Esophagus squamous epithelium (tissue), 5 donors: ENCODE measurements around the gene DDX47. TPM values are rescaled to one million over a fixed set of nuclear protein-coding genes. Genes with fewer than 3 reads are reported as not detected.

ENCODE experiments used
- DNase-seq: peaks from one replicate; lab custom pipeline; 2025; lab: John Stamatoyannopoulos, UW
- H3K27ac ChIP-seq, 4 donors: fragments of 200-600 bp; sonication (generic); one replicate each; pipeline ENCODE4 v1.5.1; 2016 to 2019; ENCODE audit warnings: mild to moderate bottlenecking in 1 of 4
- H3K27me3 ChIP-seq, 4 donors: fragments of 200-600 bp; sonication (generic); 1 replicate in 3 of 4; 2 replicates in 1 of 4; pipeline versions ENCODE4 v1.5.1 to v1.6.0; 2017 to 2021; ENCODE audit warnings: antibody characterized with exemption in 1 of 4
- H3K36me3 ChIP-seq, 3 donors: fragments of 200-600 bp; sonication (generic); one replicate each; pipeline ENCODE4 v1.5.1; 2016 to 2019
- H3K4me1 ChIP-seq, 3 donors: fragments of 200-600 bp; sonication (generic); one replicate each; pipeline ENCODE4 v1.5.1; 2017 to 2019
- H3K4me3 ChIP-seq, 4 donors: fragments of 200-600 bp; sonication (generic); 1 replicate in 3 of 4; 2 replicates in 1 of 4; pipeline ENCODE4 v1.5.1; 2016 to 2019; ENCODE audit warnings: mild to moderate bottlenecking in 2 of 4, moderate library complexity in 1 of 4
- H3K9me3 ChIP-seq, 3 donors: fragments of 200-600 bp; sonication (generic); one replicate each; pipeline ENCODE4 v1.5.1; 2016 to 2019
- POLR2A ChIP-seq, 4 donors: fragments of 450-650 bp; IDR thresholded peaks; one replicate each; pipeline ENCODE4 v1.6.1; 2017; ENCODE audit warnings: antibody characterized with exemption in 4 of 4, mild to moderate bottlenecking in 4 of 4, moderate library complexity in 3 of 4
- WGBS, 2 donors: methylation state at CpG; one replicate each; pipeline ENCODE4 v1.1.5; 2018; 5-methylcytosine and 5-hydroxymethylcytosine counted together
- intact Hi-C: fragments of 100-400 bp; cut with DNase I; formaldehyde crosslinking; loops from one replicate; pipeline ENCODE4 v1.15.0; 2022
- total RNA-seq, 4 donors: library from RNA; depleted of rRNA; stranded (reverse); fragments of >200 nt; gene quantifications; one replicate each; pipeline ENCODE4 v1.1.0, GENCODE V29; 2016
- TF ChIP-seq, protein P1 (sequence below), 6 experiments: fragments of 450-650 bp in 4 of 6; fragments of 200-600 bp in 2 of 6; sonication (generic) in 2 of 6; IDR thresholded peaks; one replicate each; pipeline ENCODE4 v1.5.1; 2016 to 2019; ENCODE audit warnings: antibody characterized with exemption in 6 of 6, mild to moderate bottlenecking in 4 of 6, moderate library complexity in 4 of 6
- donor health status: DM: yes; HTN: yes; CAD: no.

Gene DDX47
- 10 to 100 TPM; 40.6 to 67.9 (median 55.3) TPM for total RNA-seq

DNA sequence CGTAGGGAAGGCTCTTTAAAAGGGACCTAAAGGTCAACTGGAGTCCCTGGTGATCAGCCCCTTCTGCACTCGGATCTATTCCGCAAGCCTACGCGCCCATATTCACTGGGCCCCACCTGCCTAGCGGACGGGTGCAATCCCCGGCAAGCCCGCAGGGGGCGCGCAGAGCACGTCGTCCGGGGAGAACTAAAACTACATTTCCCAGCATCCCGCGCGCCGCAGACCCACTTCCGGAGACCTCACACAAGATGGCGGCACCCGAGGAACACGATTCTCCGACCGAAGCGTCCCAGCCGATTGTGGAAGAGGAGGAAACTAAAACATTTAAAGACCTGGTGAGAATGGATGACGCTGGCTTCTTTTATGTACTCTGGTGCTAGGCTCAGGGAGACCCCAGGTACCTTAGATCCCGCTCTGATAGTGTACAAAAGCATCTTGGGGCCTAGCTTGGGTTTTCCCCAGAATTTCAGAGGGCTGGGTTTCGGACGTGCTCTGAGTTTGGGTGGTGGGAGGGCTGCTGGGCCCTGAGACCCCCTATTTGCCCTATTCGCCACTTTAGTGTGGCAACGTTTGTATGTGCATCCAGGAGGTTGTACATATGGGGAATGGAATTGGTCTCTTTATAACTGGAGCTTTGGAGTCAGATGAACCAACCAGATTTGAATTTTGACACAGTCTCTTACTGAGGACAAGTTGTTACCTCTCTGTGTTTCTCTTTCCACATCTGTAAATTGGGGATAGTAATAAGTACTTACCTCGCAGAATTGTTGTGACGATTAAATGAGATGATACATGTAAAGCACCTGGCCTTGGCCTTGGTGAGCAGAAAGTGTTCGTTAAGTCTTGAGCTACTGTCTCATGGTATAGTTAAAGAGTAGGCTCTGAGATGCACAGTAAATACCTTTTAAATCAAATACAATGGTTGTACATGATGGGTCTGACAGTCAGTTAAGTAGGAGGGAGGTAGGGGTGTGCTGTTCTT is at the start of gene DDX47:
Gene DDX47, plus strand, starts transcription at position 227 of the 982 bp plus-strand sequence. Its CDS starts 22 bp downstream, at position 249.
- peaks cover 6 to 57% (median 27%) of the 10 kb centered on the region in 3 donors for H3K4me1 ChIP-seq
- H3K9me3 ChIP-seq = no peaks in the 10 kb centered on the region
- H3K27me3 ChIP-seq = no peaks in the 10 kb centered on the region
- TF ChIP-seq, protein P1, sequence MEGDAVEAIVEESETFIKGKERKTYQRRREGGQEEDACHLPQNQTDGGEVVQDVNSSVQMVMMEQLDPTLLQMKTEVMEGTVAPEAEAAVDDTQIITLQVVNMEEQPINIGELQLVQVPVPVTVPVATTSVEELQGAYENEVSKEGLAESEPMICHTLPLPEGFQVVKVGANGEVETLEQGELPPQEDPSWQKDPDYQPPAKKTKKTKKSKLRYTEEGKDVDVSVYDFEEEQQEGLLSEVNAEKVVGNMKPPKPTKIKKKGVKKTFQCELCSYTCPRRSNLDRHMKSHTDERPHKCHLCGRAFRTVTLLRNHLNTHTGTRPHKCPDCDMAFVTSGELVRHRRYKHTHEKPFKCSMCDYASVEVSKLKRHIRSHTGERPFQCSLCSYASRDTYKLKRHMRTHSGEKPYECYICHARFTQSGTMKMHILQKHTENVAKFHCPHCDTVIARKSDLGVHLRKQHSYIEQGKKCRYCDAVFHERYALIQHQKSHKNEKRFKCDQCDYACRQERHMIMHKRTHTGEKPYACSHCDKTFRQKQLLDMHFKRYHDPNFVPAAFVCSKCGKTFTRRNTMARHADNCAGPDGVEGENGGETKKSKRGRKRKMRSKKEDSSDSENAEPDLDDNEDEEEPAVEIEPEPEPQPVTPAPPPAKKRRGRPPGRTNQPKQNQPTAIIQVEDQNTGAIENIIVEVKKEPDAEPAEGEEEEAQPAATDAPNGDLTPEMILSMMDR (IDR thresholded peaks at IDR 0.05) = peak; percentile 93 to 99 (median 97)
- TF ChIP-seq POLR2A (IDR thresholded peaks at IDR 0.05) = peak in 2 of 4 donors; percentile 45 to 47
- peak; percentile 73 for DNase-seq
- peak within 1 kb of the TSS; percentile 71 to 86 (median 82) for H3K27ac ChIP-seq
- intact Hi-C loops = no loop called here
- WGBS, 2 donors = 2 to 4% methylated on average over 22 to 31 of the region's 35 CpGs
- peak within 1 kb of the TSS; percentile 70 to 84 (median 76) for H3K4me3 ChIP-seq
- H3K36me3 ChIP-seq = peaks cover 0 to 33% (median 0%) of the 10 kb centered on the region in 3 donors

DNA sequence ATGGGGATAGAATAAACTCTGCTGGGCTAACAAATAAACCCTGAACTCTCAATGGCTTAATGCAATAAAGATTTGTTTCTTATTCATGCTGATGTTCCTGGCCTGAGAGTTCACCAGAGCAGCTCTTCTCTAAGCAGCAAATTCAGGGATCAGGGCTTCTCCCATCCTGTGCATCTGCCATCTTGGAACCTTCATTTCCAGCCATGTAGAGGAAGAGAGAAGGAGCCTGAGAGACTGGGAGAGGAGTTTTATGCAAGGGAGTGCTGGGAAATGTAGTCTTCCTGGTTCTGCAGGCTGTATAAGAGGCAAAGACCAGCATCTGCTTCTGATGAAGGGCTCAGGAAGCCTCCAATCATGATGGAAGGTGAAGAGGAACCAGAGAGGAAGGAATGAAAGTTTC is 48.3 kb upstream of the DDX47 start:
- H3K27ac ChIP-seq = no peak overlapping the region
- H3K4me1 ChIP-seq = no peaks in the 10 kb centered on the region
- intact Hi-C loops = no loop called here
- TF ChIP-seq, protein P1 (IDR thresholded peaks at IDR 0.05) = no peak
- no peak for TF ChIP-seq POLR2A (IDR thresholded peaks at IDR 0.05)
- H3K27me3 ChIP-seq = no peaks in the 10 kb centered on the region
- no peaks in the 10 kb centered on the region for H3K36me3 ChIP-seq
- no peaks in the 10 kb centered on the region for H3K9me3 ChIP-seq
- no peak overlapping the region for H3K4me3 ChIP-seq
- no peak for DNase-seq

DNA sequence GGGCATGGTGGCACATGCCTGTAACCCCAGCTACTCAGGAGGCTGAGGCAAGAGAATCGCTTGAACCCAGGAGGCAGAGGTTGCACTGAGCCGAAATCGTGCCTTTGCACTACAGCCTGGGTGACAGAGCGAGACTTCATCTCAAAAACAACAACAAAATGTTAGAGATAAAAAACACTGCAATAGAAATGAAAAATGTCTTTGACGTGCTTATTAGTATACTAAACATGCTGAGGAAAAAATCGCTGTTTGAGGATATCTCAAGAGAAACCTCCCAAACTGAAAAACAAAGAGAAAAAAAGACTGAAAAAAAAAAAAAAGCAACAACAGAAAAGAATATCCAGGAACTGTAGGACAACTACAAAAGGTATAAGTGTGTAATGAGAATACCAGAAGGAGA is 42.9 kb upstream of the DDX47 start:
- Histone ChIP-seq H3K9me3 (no peaks in the 10 kb centered on the region), H3K4me3 (no peak overlapping the region), H3K36me3 (no peaks in the 10 kb centered on the region), H3K27ac (no peak overlapping the region), H3K27me3 (no peaks in the 10 kb centered on the region), H3K4me1 (no peaks in the 10 kb centered on the region)
- TF ChIP-seq, protein P1 (IDR thresholded peaks at IDR 0.05) = no peak
- TF ChIP-seq POLR2A (IDR thresholded peaks at IDR 0.05) = no peak
- intact Hi-C loops = no loop called here
- DNase-seq = no peak
- 96 to 98% methylated on average over 6 of the region's 6 CpGs for WGBS, 2 donors

DNA sequence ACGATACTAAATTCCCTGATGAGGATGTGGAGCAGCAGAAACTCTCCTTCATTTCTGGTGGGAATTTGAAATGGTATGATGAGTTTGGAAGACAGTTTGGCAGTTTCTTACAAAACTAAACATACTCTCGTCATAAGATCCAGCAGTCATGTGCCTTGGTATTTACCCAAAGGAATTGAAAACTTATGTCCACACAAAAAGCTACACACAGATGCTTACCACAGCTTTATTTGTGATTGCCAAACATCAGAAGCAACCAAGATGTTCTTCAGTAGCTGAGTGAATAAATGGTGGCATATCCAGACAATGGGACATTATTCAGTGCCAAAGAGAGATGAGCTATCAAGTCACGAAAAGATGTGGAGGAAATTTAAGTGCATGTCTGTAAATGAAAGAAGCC is 38.4 kb upstream of the DDX47 start:
- Histone ChIP-seq H3K27ac (no peak overlapping the region), H3K27me3 (no peaks in the 10 kb centered on the region), H3K4me1 (peaks cover 0 to 12% (median 2%) of the 10 kb centered on the region in 3 donors), H3K4me3 (no peak overlapping the region), H3K36me3 (no peaks in the 10 kb centered on the region), H3K9me3 (no peaks in the 10 kb centered on the region)
- DNase-seq = no peak
- 51 to 59% methylated on average over 3 of the region's 3 CpGs for WGBS, 2 donors
- intact Hi-C loops = no loop called here
- TF ChIP-seq, protein P1 (IDR thresholded peaks at IDR 0.05) = no peak
- TF ChIP-seq POLR2A (IDR thresholded peaks at IDR 0.05) = no peak

DNA sequence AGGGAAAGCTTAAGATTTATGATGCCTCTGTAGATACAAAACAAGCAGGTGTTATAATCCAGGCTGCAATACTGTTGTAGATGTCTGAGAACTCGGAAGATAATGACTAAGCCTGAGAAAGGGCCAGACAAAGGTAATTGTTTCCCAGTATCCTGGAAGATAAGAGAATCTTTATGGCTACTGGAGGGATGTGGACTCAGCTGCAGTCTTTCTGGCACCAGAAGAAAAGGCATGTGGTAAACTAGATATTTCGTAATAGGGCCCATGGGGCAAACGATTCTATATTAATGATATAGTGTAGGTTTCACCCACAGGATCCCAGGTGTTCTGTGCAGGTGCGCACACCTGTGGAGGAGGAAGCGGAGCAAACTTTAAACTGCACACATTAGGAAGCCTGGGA is 36.9 kb upstream of the DDX47 start:
- no peak for DNase-seq
- Histone ChIP-seq H3K27me3 (no peaks in the 10 kb centered on the region), H3K36me3 (no peaks in the 10 kb centered on the region), H3K27ac (no peak overlapping the region), H3K9me3 (no peaks in the 10 kb centered on the region), H3K4me3 (no peak overlapping the region), H3K4me1 (peaks cover 0 to 16% (median 5%) of the 10 kb centered on the region in 3 donors)
- intact Hi-C loops = no loop called here
- no peak for TF ChIP-seq POLR2A (IDR thresholded peaks at IDR 0.05)
- TF ChIP-seq, protein P1 (IDR thresholded peaks at IDR 0.05) = no peak
- WGBS, 2 donors = 30 to 37% methylated on average over 5 of the region's 5 CpGs
